HCT116 (cell line): ENCODE measurements around the gene PDILT.

Experiments
- CTCF ChIP-seq, 3 experiments: fragments of 200-600 bp in 1 of 3; sonication (generic) in 1 of 3; IDR thresholded peaks in 2 of 3; conservative IDR thresholded peaks in 1 of 3; 2 replicates each; pipeline ENCODE4 v1.5.1; 2012 to 2017; ENCODE audit warnings: low read depth in 2 of 3, low read length in 2 of 3, antibody characterized with exemption in 1 of 3, borderline replicate concordance in 1 of 3, control low read depth in 1 of 3, mild to moderate bottlenecking in 1 of 3, mixed read lengths in 1 of 3, mixed run types in 1 of 3, moderate library complexity in 1 of 3; ENCODE audit not compliant: insufficient read depth in 1 of 3
- EGR1 ChIP-seq: IDR thresholded peaks from 2 replicates; pipeline ENCODE4 v1.6.1; 2012; ENCODE audit warnings: low read depth
- EZH2 ChIP-seq: fragments of 200-600 bp; sonication (generic); IDR thresholded peaks from 2 replicates; pipeline ENCODE4 v1.6.1; 2017; ENCODE audit warnings: antibody characterized with exemption, mixed run types
- FOSL1 ChIP-seq: IDR thresholded peaks from 2 replicates; pipeline ENCODE4 v1.6.1; 2012; ENCODE audit warnings: low read depth
- JUND ChIP-seq: IDR thresholded peaks from 2 replicates; pipeline ENCODE4 v1.6.1; 2012
- RAD21 ChIP-seq: IDR thresholded peaks from 2 replicates; pipeline ENCODE4 v1.6.1; 2012; ENCODE audit warnings: low read depth, mild to moderate bottlenecking
- TCF7L2 ChIP-seq: IDR thresholded peaks from 2 replicates; pipeline ENCODE4 v1.7.0; 2011; ENCODE audit warnings: borderline replicate concordance, inconsistent platforms; ENCODE audit not compliant: insufficient read depth, insufficient read length; ENCODE audit errors: extremely low read depth
- YY1 ChIP-seq: IDR thresholded peaks from 2 replicates; pipeline ENCODE4 v1.6.1; 2011; ENCODE audit warnings: low read length, low read depth, moderate library complexity, mild to moderate bottlenecking; ENCODE audit not compliant: insufficient replicate concordance; ENCODE audit errors: extremely low read depth

GRCh38 chr16:20332411-20332810 is 72.1 kb downstream of the PDILT start:
- TF ChIP-seq CTCF (IDR thresholded peaks at IDR 0.05 in 2 of 3, conservative IDR thresholded peaks at IDR 0.05 in 1 of 3; ENCODE audit: borderline replicate concordance in 1 of 3, insufficient read depth in 1 of 3, low read depth in 2 of 3, low read length in 2 of 3) (no peak), YY1 (no peak), EGR1 (no peak), JUND (no peak), FOSL1 (no peak), RAD21 (no peak), EZH2 (no peak), TCF7L2 (no peak)
